Stimulated activated CD4-positive, alpha-beta T cell treated with anti-CD3 and anti-CD28 coated beads, Interleukin-4, amount 100 ng/mL, for 4 hours (primary cell): ENCODE data around the gene SPARC.

Experiments
- DNase-seq, 2 experiments: peaks; one replicate each; pipeline ENCODE4 v3.0.0-alpha.2; 2020

Gene SPARC

DNA sequence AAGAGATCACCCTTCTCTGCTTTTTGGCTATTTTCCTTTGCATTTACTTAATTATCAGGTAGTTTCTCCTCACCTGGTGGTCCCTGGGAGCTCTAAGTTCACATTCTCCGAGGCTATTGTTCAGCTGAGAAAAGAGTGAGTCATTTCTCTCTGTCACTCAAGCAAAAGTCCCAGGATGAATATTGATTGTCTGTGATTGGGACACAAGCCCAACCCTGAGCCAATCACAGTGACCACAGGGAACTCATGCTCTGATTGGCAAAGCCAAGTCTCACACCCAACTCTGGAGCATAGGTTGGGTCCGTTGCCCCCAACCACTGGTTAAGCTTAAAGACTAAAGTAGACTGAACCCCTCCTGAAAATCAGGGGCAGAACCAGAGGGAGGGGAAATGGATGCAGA is 67.8 kb downstream of the SPARC start:
- no peak for DNase-seq

DNA sequence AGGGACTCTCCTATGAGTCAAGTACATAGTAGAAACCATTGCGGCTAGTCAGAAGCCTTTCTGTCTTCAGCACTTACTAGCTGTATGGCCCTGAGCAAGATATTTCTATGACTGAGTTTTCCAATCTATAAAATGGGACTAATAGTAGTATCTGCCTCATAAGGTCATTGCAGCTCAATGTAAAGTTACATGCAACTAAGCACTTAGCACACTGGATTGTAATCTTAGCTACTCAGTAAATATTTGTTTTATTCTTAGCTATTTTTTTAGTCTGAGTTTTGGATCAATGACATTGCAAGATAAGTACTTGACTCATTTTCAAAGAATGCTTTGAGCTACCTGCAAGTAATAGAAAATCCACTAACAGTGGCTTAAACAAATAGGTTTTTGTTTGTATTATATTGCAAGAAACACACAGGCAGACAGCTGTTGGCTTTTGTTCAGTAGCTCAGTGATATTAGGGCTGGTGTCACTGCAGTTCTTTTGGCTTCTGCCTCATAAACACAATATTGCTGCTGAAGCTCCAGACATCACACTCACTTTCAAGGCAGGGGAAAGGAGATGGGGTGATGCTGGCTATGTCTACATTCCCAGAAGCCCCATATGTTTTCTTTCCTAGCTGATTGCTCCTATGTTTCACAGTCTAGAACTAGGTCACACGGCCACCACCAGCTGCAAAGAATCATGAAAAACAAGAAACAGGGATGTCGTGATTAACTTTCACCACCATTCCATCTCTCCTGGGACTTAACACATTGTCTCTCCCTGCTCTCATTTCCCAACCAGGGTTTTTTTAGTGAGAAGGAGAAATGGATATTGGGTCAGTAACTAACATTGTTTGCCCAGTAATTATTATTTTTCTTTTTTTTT is 68.6 kb downstream of the SPARC start:
- DNase-seq = no peak

DNA sequence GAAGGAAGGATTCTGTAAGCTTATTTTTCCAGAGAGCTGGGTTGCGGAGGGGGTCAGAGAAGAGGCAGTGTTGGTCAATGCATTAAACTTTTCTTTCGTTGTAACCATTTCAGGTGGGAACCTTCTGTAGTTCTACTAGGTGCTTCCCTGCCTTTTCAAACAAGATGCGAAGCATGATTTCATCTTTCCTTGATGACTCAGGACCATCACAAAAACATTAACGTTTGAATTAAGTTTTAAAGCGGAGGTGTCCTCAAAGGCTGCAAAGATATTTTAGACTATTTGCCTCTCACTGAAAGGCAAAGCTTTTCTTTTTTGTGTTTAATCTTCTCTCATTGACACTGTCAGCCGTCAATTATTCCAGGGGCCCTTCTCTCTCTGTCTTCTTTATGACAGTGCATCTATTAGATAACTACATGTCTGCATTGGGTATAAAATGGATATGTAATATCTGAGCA is 69.3 kb downstream of the SPARC start:
- no peak for DNase-seq

DNA sequence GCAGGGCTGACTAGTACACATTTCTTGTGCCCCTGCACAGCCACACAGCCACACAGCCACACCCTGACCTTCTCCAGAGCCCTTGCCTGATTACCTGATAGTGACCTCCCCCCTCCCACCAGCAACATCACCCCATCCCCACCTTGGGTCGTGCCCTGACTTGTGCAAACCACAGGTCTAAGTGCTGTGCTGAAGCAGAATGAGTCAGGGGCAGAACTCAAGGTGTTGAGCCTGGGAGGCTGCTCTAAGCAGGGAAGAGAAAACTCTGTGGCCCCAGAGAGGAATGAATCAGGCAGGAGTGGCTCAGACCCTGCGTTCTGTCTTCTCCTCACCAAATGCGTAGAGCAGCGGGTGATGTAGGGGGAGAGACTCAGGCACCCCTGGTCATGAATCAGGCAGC is 71.3 kb downstream of the SPARC start:
- peak in 1 of 2 experiments; percentile 2 for DNase-seq

DNA sequence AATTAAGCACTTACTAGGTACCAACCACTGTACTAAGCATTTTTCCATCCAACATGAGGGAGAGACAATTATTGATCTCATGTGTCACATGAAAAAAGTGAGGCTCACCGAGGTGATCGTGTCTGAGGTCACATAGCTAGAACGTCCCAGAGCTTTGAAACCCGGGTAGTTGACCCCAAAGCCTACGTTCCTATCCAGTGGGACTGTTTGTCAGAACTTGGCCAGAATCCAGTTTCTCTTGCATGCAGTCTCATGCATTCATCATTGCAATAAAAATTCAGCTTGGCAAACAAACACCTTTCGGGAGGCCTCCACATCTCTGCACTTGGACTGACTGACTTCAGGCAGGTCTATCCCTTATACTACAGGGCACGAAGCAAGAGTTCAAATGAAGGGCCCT is 72.2 kb downstream of the SPARC start:
- no peak for DNase-seq

DNA sequence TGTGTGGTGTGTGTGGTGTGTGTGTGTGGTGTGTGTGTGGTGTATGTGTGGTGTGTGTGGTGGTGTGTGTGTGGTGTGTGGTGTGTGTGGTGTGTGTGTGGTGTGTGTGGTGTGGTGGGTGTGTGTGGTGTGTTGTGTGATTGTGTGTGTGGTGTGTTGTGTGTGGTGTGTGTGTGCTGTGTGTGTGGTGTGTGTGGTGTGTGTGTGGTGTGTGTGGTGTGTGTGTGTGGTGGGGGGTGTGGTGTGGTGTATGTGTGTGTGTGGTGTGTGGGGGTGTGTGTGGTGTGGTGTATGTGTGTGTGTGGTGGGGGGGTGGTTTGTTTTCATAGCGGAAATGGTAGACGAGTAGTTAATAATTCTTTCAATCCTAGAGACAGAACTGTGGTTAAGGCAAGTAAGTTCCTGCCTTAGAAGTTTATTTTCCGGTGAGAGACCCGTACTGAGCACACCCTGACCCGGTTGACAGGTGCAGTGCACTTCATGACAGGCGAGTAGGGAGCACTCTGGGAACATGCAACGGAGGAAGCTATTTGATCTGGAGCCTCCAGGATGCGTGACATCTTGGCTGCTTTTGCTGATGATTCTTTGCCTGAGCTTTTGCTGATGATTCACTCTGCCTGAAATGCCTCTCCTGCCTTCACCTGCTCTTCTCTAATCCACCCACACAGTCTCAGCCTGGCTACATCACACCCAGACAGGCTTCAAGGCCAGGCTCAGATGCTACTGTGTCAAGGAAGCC is 73.9 kb downstream of the SPARC start:
- DNase-seq = peak; percentile 39 to 68

DNA sequence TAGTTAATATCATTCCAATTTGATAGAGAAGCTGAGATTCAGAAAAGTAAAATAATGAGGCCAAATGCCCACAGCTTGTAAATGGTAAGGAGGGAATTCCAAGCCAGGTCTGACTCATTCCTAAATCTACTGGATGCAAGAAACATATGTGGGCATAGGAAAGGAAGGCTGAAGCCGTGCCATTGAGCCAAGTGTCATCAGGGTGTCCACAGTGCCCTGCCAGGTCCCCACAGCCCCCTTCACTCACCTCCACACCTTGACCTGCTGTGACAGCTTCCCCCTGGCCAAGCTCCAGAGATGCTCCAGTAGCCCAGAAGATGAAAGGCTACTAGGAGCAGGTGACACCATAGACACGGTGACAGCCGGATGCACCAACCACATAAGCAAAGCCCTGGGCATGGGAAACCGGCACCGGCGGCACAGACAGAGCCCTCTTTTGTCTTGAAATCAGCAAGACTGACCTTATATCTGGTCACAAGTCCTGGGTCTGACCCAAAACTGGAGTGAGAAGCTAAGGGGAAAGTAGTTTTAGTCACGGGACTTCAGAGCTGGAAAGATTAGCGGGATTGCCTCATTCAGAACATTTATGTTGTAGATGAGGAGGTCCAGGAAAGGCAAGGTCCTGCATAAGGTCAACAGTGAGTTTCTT is 75.5 kb downstream of the SPARC start:
- DNase-seq = no peak
